Motor neuron (in vitro differentiated cells): Measurements from ENCODE around the gene FAM25G. TPM values are rescaled to one million over a fixed set of nuclear protein-coding genes. Genes with fewer than 3 reads are reported as not detected.
"Not testable (repeated sequence)": the region's sequence is repeated elsewhere in the genome, so short reads cannot be mapped to it uniquely, and the experiment has no call there.

Experiments used
- ATAC-seq, 8 experiments: fragments of 200-7000 bp; cut with Tn5 transposase; replicated peaks in 6 of 8; 2 replicates each; pipeline ENCODE4 v1.8.0; 2021; ENCODE audit warnings: mild to moderate bottlenecking in 8 of 8, moderate library complexity in 8 of 8
- H3K27ac ChIP-seq, 2 donors: fragments of 250-450 bp; sonication (Bioruptor Pico); 2 replicates each; pipeline ENCODE4 v1.9.0; 2021; ENCODE audit warnings: antibody characterized with exemption in 2 of 2, mild to moderate bottlenecking in 2 of 2, moderate library complexity in 1 of 2
- H3K4me1 ChIP-seq, 2 donors: fragments of 250-450 bp; sonication (Bioruptor Pico); replicated peaks in 1 of 2; 2 replicates each; pipeline ENCODE4 v1.6.1; 2021; ENCODE audit warnings: antibody characterized with exemption in 2 of 2, mild to moderate bottlenecking in 2 of 2, moderate library complexity in 1 of 2
- H3K4me3 ChIP-seq, 5 donors: fragments of 250-450 bp; sonication (Bioruptor Pico); 2 replicates each; pipeline ENCODE4 v1.9.0; 2021; ENCODE audit warnings: antibody characterized with exemption in 5 of 5, mild to moderate bottlenecking in 5 of 5, moderate library complexity in 4 of 5
- WGBS, 10 experiments: fragments of 450-650 bp; shearing (Covaris generic); methylation state at CpG; one replicate each; pipeline ENCODE4 v1.0.0; 2022; 5-methylcytosine and 5-hydroxymethylcytosine counted together
- in situ Hi-C, 9 experiments: fragments of 400-800 bp; cut with MboI; loops; one replicate each; pipeline ENCODE4 v1.15.0; 2021; ENCODE audit warnings: low sequenced_read_pairs in 9 of 9, low pct_unique_long_range_greater_than_20kb in 2 of 9; ENCODE audit not compliant: unreplicated experiment in 9 of 9
- total RNA-seq, 8 experiments: library from RNA; unstranded; fragments of 300-600 nt; gene quantifications; 2 replicates each; pipeline versions ENCODE4 v1.2.3 to v1.2.4, GENCODE V29; 2022

FAM25G gene
- total RNA-seq, 8 experiments from 2014 or later, result not detected

GRCh38 chr10:47457826-47458225 lies 33.7 kb downstream of the FAM25G start:
- 60 to 100% (median 88%) methylated on average over 1 of the region's 1 CpG; no CpG with 5 or more reads in 7 of the 10 experiments for WGBS, 10 experiments
- no peak overlapping the region for H3K27ac ChIP-seq

DNA sequence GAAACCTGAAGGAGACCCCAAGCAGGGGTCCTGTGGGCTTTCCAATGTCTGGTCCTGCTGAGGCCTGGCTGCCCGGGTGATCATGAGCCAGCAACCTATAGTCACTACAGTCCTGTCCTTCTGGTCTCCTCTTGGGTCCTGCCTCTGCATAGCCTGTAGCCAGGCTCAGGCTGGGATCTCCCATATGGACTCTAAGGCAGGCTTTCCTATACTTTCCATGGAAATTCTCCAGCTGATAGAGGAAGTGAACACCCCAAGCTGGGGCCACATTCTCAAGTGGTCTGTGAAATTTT lies 34.0 kb downstream of the FAM25G start:
- Histone ChIP-seq H3K4me3 (no peak overlapping the region), H3K4me1 (no peaks in the 10 kb centered on the region), H3K27ac (no peak overlapping the region)
- ATAC-seq, result no peak
- WGBS, 10 experiments, result no CpG with 5 or more reads among the region's 1 CpG
- in situ Hi-C loops, result no loop called here

More at GRCh38 chr10:47457826-47458225, 33.7 kb downstream of the FAM25G start:
- in situ Hi-C loops, result no loop called here
- Histone ChIP-seq H3K4me3 (no peak overlapping the region), H3K4me1 (no peaks in the 10 kb centered on the region)
- no peak for ATAC-seq

- ATAC-seq, result no peak
- no peak overlapping the region for H3K4me3 ChIP-seq
- WGBS, 10 experiments, result 20 to 93% (median 76%) methylated on average over 1 to 4 of the region's 6 CpGs; no CpG with 5 or more reads in 6 of the 10 experiments
- no peaks in the 10 kb centered on the region for H3K4me1 ChIP-seq
- in situ Hi-C loops, result no loop called here
- no peak overlapping the region for H3K27ac ChIP-seq
Observed at GRCh38 chr10:47456794-47457527, 34.5 kb downstream of the FAM25G start.

- ATAC-seq, result no peak
- Histone ChIP-seq H3K4me3 (no peak overlapping the region), H3K4me1 (no peaks in the 10 kb centered on the region), H3K27ac (no peak overlapping the region)
- in situ Hi-C loops, result no loop called here
- 50 to 89% (median 65%) methylated on average over 1 to 6 of the region's 8 CpGs for WGBS, 10 experiments
Observed at GRCh38 chr10:47456079-47456785, 35.3 kb downstream of the FAM25G start.

- 39 to 100% (median 71%) methylated on average over 1 to 7 of the region's 9 CpGs for whole genome bisulfite sequencing, 10 experiments
- ATAC-seq, result peak in 2 of 8 experiments; percentile 7 to 30
- in situ Hi-C loops, result not testable (repeated sequence)
Observed at GRCh38 chr10:47455350-47456078, 36.0 kb downstream of the FAM25G start.

GRCh38 chr10:47454780-47455058 lies 36.8 kb downstream of the FAM25G start:
- H3K4me1 ChIP-seq, result no peaks in the 10 kb centered on the region
- WGBS, 10 experiments, result 50 to 100% (median 90%) methylated on average over 1 to 3 of the region's 3 CpGs; no CpG with 5 or more reads in 2 of the 10 experiments
- in situ Hi-C loops, result no loop called here
- H3K27ac ChIP-seq, result no peak overlapping the region
- no peak overlapping the region for H3K4me3 ChIP-seq
- ATAC-seq, result no peak

More at GRCh38 chr10:47455350-47456078, 36.0 kb downstream of the FAM25G start:
- not testable (repeated sequence) for H3K27ac ChIP-seq, H3K4me1 ChIP-seq, H3K4me3 ChIP-seq

DNA sequence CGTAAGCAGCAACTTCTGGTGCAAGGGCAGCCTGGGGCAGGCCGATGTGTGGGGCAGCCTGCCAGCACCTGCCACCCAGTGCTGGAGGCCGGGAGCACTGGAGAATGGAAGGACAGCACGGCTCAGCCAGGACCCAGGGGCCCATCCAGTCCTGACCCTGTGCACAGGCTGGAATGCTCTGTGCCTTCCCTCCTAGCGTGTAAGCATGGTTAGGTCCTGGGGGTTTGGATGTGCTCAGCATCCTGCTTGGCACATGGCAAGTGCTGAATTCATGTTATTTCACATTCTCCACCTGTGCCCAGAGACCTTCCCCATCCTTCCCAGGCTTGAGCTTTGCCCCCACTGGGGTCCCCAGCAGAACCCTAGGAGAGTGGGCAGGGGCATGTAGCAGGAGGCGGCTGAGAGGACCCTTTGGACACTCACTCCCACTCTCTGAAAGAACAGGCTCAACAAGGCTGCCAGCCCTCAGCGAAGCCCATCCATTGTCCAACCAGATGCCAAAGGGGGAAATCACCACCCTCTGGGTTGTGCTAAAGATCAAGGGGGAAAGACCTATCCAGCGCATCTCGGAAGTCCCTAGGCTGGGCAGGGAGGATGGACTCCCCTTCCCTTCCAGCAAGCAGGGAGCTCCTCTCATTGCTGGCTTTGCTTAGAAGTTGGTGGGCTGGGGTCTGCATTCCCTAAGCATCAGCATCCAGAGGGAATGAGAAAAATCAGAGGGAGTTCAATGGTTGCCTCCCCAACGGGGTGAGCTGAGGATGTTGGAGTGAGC lies 37.3 kb downstream of the FAM25G start:
- no peak for ATAC-seq
- in situ Hi-C loops, result no loop called here
- no peaks in the 10 kb centered on the region for H3K4me1 ChIP-seq
- 60 to 100% (median 74%) methylated on average over 1 to 7 of the region's 10 CpGs; no CpG with 5 or more reads in 5 of the 10 experiments for WGBS, 10 experiments
- no peak overlapping the region for H3K27ac ChIP-seq
- no peak overlapping the region for H3K4me3 ChIP-seq

DNA sequence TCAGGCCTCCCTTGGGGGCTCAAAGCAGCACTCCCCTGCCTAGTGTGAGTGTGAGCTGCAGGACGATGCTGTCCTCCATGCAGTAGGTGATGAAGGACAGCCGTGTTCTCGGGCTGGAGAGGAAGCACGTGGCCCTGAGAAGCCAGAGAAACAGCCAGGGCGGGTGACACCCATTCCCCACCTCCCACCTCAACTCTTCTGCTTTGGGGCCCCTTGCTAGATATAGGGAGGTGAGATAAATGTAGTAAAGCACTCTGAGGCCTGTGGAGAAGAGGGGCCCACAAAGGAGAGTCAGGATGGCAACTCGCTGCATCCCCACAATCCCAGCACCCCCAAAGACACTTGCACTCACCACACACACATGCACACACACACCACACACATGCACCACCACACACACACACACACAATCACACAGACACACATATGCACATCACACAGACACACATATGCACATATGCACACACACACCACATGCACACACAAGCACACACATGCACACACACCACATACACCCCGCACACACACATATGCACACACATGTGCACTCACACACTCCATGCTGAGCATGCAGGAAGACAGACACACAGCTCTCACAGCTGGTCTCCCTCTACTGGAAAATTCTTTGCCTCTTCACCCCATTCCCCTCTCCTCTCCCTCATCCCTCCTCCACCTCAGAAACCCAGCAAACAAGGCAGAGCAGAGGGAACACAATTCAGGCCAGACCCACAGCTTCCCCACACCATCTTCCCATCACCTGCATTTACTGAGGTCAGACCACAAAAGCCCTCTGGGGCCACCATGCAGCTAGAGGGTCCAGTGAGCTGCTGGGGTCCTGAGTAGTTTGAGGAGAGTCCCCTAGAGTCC lies 38.1 kb downstream of the FAM25G start:
- 0 to 100% (median 54%) methylated on average over 1 to 4 of the region's 7 CpGs; no CpG with 5 or more reads in 5 of the 10 experiments for WGBS, 10 experiments
- no peaks in the 10 kb centered on the region for H3K4me1 ChIP-seq
- no peak overlapping the region for H3K4me3 ChIP-seq
- no peak for ATAC-seq
- in situ Hi-C loops, result no loop called here
- H3K27ac ChIP-seq, result no peak overlapping the region

DNA sequence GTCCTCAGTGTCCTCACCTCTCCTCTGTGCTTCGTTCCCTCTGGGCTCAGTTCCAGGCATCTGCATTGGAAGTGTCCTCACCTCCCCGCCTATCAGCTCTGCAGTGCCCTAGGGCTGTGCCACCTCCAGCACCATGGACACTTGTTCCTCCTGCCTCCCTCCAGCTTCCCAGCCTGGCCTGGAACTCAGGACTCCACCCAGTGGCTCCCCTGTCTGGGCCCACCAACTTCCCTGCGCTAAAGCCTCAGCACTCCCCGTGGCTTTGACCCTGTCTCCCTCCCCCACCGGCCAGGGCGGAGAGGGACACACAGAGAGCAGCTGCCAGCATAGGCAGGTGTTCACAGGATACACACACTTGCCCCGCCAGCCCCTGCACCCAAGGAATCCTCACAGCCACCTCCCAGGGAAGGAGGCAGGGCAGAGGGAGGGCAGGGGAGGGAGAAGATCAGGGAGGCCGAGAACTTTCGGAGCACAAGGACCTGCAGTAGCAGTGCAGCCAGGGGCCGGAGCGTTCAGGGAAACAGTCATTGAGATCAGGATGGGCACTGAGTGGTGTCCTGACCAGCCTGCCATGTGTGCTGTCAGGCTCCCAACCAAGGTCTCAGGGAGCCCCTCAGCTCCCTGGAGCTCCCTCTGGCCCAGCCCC lies 38.9 kb downstream of the FAM25G start:
- H3K4me1 ChIP-seq, result no peaks in the 10 kb centered on the region
- no peak overlapping the region for H3K27ac ChIP-seq
- 27 to 90% (median 40%) methylated on average over 2 of the region's 11 CpGs; no CpG with 5 or more reads in 6 of the 10 experiments for WGBS, 10 experiments
- H3K4me3 ChIP-seq, result no peak overlapping the region
- in situ Hi-C loops, result no loop called here
- peak in 5 of 8 experiments; percentile 10 to 71 (median 57) for ATAC-seq

DNA sequence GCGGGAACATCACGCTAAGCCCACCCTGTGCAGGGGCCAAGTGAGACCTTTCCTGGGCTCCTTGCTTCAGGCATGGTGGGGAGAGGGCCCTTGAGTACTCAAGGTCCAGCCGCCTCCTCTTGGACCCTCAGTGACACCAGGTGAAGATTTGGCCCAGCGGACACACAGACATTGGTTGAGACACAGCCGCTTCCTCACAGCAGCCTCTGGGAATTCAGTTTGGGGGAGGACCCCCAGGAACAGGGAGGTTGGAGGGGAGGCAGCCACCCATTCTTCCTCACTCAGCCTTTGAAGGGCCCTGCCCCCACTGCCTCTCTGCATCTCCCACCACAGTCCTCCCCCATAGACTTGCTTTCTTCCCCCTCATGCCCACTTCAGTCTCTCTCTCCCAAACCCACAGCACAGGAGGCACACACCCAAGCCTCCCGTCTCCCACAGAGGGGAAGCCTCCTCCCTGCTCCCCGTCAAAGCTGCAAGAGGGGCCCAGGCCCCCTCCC lies 39.5 kb downstream of the FAM25G start:
- Histone ChIP-seq H3K4me3 (no peak overlapping the region), H3K4me1 (no peaks in the 10 kb centered on the region), H3K27ac (no peak overlapping the region)
- no peak for ATAC-seq
- in situ Hi-C loops, result no loop called here
- 67 to 100% (median 90%) methylated on average over 1 to 2 of the region's 7 CpGs; no CpG with 5 or more reads in 6 of the 10 experiments for WGBS, 10 experiments

GRCh38 chr10:47451273-47451997 lies 40.1 kb downstream of the FAM25G start:
- H3K4me1 ChIP-seq, result no peaks in the 10 kb centered on the region
- no peak for ATAC-seq
- in situ Hi-C loops, result no loop called here
- no peak overlapping the region for H3K27ac ChIP-seq
- no peak overlapping the region for H3K4me3 ChIP-seq
- WGBS, 10 experiments, result 14 to 80% (median 74%) methylated on average over 1 to 5 of the region's 13 CpGs; no CpG with 5 or more reads in 6 of the 10 experiments
